GM10266 (cell line): ENCODE data around the gene ZFP69.
"Not testable (repeated sequence)": the region's sequence is repeated elsewhere in the genome, so short reads cannot be mapped to it uniquely, and the experiment has no call there.

Experiments used
- DNase-seq: peaks from one replicate; pipeline ENCODE4 v3.0.0; 2012; ENCODE audit errors: extremely low spot score
- TF ChIP-seq, protein P1 (sequence below): IDR thresholded peaks from 2 replicates; pipeline ENCODE4 v1.5.1; 2012; ENCODE audit warnings: mild to moderate bottlenecking, low read depth; ENCODE audit not compliant: control insufficient read depth, insufficient read depth; ENCODE audit errors: missing control alignments

The ZFP69 gene

DNA sequence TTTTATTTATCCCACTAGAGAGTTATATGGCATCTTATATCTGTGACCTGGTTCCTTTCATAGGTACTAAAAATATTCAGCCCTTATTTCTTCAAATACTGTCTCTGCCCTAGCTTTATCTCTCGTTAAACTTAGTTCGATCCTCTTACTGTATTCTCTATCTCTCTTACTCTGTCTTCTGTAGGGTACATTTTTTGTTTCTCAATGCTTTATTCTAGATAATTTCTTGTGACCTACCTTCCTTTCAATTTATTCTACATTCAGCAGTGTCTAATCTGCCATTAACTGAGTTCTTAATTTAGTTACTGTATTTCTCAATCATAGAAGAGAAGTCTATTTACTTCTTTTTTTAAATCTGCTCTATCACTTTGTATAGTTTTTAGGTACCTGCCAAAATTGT lies 1.8 kb upstream of the ZFP69 start:
- no peak for DNase-seq
- TF ChIP-seq, protein P1, sequence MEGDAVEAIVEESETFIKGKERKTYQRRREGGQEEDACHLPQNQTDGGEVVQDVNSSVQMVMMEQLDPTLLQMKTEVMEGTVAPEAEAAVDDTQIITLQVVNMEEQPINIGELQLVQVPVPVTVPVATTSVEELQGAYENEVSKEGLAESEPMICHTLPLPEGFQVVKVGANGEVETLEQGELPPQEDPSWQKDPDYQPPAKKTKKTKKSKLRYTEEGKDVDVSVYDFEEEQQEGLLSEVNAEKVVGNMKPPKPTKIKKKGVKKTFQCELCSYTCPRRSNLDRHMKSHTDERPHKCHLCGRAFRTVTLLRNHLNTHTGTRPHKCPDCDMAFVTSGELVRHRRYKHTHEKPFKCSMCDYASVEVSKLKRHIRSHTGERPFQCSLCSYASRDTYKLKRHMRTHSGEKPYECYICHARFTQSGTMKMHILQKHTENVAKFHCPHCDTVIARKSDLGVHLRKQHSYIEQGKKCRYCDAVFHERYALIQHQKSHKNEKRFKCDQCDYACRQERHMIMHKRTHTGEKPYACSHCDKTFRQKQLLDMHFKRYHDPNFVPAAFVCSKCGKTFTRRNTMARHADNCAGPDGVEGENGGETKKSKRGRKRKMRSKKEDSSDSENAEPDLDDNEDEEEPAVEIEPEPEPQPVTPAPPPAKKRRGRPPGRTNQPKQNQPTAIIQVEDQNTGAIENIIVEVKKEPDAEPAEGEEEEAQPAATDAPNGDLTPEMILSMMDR, result no peak

- TF ChIP-seq, protein P1, result no peak
- peak; percentile 42 for DNase-seq
Observed at GRCh38 chr1:40477678-40478053, 576 bp downstream of the ZFP69 start.

- no peak for DNase-seq
- TF ChIP-seq, protein P1, result no peak
Observed at GRCh38 chr1:40478276-40478675, 1.2 kb downstream of the ZFP69 start.

DNA sequence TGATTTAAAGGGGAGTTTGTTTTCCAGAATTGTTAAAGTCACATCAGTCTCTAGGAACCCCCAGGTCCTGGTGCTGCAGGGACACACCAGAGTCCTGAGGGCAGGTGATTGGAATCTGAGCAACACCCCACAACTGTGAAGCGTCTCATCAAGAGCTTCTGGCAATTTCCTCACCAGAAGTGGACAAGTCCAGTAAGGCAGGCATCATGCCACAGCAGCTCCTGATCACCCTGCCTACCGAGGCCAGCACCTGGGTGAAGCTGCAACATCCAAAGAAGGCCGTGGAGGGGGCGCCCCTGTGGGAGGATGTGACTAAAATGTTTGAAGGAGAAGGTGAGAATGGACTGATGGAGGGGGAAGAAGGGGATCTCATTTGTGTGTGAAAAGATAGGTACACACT lies 2.1 kb downstream of the ZFP69 start:
- TF ChIP-seq, protein P1, result no peak
- DNase-seq, result no peak

GRCh38 chr1:40495315-40495903 lies 18.3 kb downstream of the ZFP69 start:
- no peak for DNase-seq
- TF ChIP-seq, protein P1, result no peak

- DNase-seq, result not testable (repeated sequence)
Observed at GRCh38 chr1:40502651-40503050, 25.6 kb downstream of the ZFP69 start.

DNA sequence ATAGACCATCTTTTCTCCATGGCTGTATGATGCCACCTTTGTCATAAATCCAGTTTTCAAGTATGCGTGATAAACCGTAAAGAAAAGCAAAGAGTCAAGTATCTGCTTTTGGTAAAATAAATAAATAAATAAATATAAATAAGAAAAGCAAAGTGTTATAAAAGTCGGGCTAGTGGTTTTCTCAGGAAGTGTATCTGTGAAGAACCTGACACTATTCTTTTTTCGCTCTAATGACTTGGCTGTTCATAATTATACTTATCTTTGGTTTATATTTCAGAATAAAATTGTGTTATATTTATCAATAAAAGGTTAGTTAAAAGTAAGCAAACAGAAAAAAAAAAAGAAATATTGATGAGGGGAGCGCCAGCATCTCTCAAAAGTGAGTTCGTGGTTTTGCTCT lies 30.9 kb downstream of the ZFP69 start:
- TF ChIP-seq, protein P1, result no peak
- no peak for DNase-seq

DNA sequence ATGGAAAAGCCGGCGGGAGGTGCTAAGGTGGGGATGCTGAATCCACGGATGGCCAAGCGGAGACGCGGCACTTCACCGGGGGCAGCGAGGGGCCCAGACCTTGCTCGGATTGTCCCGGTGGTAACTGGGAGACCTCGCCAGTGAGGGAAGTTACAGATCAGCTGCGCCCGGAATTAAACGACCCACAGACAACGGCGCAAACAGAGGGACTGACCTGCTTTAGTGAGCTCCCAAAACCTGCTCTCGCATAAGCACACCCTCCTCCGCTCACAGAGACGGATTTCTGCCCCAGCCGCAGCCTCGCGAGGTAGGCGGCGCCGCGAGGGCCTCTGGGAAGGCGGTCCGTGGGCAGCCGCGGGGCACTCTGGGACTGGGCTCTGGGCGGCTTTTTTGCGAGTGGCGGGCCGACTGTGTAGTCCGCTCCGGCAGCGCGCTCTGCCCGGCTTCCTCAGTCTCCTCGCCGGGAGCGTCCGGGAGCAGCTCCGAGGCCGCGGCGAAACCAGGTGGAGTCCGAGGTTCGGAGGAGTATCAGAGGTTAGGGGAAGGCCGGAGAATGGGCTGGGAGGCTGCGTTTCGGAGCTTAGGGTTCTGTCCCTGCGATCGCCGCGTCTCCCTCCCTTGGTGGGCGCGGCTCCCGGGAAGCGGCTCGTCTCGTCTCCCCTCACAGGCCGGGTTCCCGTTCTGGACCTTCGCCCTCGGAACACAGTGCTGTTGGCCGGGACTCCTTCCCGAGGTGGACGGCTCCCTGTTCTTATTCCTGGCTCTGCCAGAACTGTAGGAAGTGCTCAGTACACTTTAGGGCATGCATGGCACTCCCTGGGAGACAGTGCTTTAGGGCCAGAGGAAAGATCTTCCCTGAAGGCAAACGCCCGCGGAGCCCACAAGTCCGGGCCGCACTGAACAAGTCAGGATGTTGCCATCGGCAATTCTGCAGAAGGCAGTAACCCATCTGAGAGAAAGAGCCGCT lies 31.6 kb downstream of the ZFP69 start, which contains the start of gene EXO5:
EXO5 (plus strand) TSS at position 393 of the 967 bp plus-strand sequence. CDS start 5,778 bp downstream, outside the sequence.
- TF ChIP-seq, protein P1, result no peak
- DNase-seq, result peak; percentile 79
